Caki2 (cell line): Measurements from ENCODE around the gene DCP2. TPM values are rescaled to one million over a fixed set of nuclear protein-coding genes. Genes with fewer than 3 reads are reported as not detected.

Source experiments
- DNase-seq: peaks from one replicate; pipeline ENCODE4 v3.0.0-alpha.2; 2015; ENCODE audit warnings: low read depth
- in situ Hi-C: cut with HindIII; loops from 2 replicates; pipeline ENCODE4 v1.10.0; 2016; ENCODE audit warnings: low sequenced_read_pairs, low pct_unique_long_range_greater_than_20kb, mixed read lengths
- total RNA-seq: library from RNA; depleted of rRNA; stranded (reverse); fragments of >200 nt; shearing (Covaris generic); gene quantifications from 2 replicates; pipeline ENCODE4 v1.2.3, GENCODE V29; 2014; ENCODE audit warnings: low replicate concordance

The DCP2 gene
- total RNA-seq, 1 experiment from 2014 or later = 24.3 TPM

- in situ Hi-C loops = no loop called here
These were observed 23.9 kb downstream of the DCP2 start for GRCh38 chr5:113000466-113000865.

DNA sequence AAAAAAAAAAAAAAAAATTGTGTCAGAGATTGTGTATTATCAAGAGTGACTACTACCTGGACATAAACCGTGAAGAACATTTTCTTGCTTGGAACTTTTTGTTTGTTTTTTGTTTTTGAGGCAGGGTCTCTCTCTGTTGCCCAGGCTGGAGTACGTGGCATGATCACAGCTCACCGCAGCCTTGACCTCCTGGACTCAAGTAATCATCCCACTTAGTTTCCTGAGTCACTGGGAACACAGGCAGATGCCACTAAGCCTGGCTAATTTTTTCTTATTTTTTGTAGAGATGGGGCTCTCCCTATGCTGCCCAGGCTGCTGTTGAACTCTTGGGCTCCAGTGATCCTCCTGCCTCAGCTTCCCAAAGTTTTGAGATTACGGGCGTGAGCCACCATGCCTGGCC, 25.8 kb downstream of the DCP2 start:
- in situ Hi-C loops = no loop called here
- DNase-seq = no peak

More at GRCh38 chr5:113000466-113000865, 23.9 kb downstream of the DCP2 start:
- no peak for DNase-seq

GRCh38 chr5:113003763-113004162, 27.2 kb downstream of the DCP2 start:
- in situ Hi-C loops = no loop called here
- DNase-seq = no peak

GRCh38 chr5:113005454-113005853, 28.9 kb downstream of the DCP2 start:
- peak; percentile 6 for DNase-seq
- in situ Hi-C loops = no loop called here

- no peak for DNase-seq
- in situ Hi-C loops = no loop called here
These were observed 41.5 kb downstream of the DCP2 start for GRCh38 chr5:113017881-113018635.

DNA sequence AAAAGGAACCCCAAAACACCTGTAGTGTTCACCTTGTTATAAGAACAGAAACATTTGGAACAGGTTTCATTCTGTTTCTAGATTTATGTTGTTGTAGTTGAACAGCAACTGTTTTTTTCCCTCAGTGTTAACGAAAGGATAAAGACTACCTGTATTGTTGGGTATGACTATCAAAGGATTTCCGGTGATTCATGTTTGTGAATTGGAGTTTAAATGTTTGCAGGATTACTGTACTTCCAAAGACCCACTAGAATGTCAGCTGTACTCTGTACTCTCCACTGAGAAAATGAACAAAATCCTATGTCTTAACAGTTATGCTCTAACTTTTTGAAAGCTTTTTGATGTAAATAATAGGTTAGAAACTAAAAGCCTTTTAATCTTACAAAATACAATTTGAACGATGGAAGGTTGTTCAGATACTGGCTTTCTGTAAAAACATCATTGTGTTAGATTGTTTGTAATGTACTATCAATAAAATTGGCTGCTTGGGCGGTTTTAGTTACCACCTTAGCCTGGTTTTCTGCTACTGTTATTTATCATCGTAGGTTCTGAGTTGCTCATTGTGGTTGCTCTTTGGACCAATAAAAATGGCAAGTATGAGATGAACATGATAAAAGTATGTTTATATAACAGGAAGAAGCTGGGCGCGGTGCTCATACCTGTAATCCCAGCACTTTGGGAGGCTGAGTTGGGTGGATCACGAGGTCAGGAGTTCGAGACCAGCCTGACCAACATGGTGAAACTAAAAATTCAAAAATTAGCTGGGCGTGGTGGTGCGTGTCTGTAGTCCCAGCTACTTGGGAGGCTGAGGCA, 44.1 kb downstream of the DCP2 start:
- in situ Hi-C loops = no loop called here

GRCh38 chr5:113022661-113023060, 46.1 kb downstream of the DCP2 start:
- in situ Hi-C loops = no loop called here
- DNase-seq = no peak

More for the DNA sequence above, 44.1 kb downstream of the DCP2 start:
- DNase-seq = no peak

DNA sequence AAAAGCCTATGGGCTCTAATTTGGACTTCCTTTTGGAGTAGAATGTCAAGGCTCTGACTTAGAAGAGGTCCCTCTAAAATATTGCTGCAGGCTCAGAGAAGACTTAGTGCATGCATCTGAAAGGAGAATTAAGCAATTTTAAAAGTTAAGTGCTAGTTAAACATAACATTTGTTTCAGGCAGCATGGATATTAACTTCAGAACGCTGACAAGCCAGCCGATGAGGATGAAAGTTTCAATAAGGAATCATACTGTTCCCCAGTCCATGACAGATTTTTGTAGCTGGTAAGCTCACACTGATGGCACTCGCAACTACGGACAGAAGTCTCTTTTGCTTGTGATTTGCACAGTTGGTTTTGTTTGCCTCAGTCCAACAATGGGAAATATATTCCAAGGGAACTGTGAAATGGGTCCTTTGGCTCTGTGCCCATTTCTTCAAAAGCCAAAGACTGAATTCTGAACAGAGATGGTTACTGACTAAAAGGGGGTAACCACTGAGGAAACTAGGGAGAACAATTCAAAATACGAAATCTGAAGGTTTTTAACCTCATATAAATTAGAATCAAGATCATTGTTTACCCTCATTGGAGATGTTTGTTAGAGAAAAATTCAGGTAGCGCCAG, 47.6 kb downstream of the DCP2 start:
- DNase-seq = no peak
- in situ Hi-C loops = no loop called here

GRCh38 chr5:113025596-113025995, 49.0 kb downstream of the DCP2 start:
- in situ Hi-C loops = no loop called here
- no peak for DNase-seq

- no peak for DNase-seq
- in situ Hi-C loops = no loop called here
These were observed 49.6 kb downstream of the DCP2 start for GRCh38 chr5:113026211-113026610.

DNA sequence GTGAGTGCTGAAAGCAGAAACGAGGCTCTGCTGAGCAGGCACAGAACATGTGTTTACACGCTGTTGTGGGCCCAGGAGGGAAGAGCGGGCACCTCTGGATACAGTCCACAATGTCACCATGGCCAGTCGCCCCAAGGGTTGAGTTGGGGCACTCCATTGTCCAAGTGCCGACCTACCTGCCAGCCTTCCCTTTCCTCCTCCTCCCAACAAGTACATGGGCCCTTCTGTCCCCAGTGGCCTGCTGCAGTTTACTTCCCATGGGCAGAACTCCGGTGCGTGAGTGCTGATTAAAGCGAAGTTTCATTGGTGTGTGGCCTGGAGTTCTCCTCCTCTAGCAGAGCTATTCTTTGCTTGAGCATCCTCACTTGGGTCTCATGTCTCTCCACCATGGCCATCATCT, 50.4 kb downstream of the DCP2 start:
- DNase-seq = no peak
- in situ Hi-C loops = no loop called here

- in situ Hi-C loops = no loop called here
- DNase-seq = no peak
These were observed 50.8 kb downstream of the DCP2 start for GRCh38 chr5:113027431-113027830.

DNA sequence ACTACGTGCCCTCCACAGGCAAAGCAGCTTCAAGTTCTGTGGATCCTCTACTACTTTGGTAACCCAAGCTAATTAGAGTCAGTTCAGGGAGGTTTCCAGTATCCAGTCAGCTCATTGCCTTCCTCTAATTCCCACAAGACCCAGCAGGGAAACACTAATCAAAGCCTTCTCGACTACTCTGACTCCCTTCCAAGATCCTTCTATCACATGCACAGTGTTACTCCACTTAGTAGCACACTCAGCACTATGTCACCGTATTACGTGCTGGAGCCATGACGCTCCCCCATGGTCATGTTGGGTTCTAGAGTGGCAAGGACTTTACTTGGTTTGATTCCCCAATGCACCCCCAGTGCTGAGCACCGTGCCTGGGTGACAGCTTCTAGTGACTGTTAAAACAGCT, 53.0 kb downstream of the DCP2 start:
- DNase-seq = no peak

GRCh38 chr5:113031104-113031503, 54.5 kb downstream of the DCP2 start:
- in situ Hi-C loops = no loop called here
- DNase-seq = no peak

More for the DNA sequence above, 53.0 kb downstream of the DCP2 start:
- in situ Hi-C loops = no loop called here

- in situ Hi-C loops = no loop called here
These were observed 55.0 kb downstream of the DCP2 start for GRCh38 chr5:113031557-113031956.

DNA sequence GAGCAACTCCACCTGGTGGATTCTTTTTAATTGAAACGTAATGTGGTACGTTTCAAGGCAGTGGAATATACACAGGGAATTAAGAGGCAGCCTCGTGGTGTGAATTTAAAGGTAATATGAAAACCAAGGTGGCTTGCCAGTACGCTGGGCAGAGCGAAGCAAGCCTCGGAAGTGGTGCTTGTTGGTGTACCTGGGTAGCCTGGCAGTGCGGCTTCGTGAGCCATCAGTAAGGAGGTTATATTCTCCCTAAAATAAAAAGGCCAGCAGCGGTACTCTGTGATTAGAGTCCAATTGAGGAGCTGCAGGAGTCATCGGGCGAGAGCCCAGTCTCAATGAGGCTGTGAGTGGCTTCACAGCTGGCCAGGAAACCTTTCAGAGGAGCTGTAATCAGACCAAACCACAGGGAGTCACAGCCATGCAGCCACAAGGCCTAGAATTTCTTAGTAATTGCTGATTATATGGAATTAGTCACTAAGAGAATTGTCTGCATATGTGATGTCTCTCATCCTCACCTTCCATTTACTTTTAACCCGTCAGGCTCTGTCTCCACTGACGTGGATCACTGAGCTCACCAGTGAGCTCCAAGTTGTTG, 57.7 kb downstream of the DCP2 start:
- no peak for DNase-seq
- in situ Hi-C loops = no loop called here

More at GRCh38 chr5:113031557-113031956, 55.0 kb downstream of the DCP2 start:
- no peak for DNase-seq

- in situ Hi-C loops = no loop called here
- no peak for DNase-seq
These were observed 58.5 kb downstream of the DCP2 start for GRCh38 chr5:113035096-113035495.

DNA sequence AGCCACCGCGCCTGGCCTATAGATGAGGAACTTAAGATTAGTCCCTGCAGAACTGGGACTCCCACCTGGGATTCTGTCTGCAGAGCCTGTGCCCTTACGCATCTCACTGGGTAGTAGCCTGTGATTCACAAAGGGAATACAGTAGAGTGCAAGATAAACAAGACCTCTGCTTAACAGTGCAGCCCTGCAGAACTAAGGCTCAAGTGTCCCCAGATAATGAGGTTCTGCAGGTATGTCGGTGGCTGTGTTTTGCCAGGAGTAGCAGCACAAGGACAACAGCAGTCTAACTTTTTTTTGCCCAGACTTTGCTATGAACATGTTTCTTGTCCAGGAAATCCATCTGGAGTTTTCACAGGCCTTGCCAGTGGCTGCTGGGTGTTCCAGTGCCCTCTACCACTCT, 59.7 kb downstream of the DCP2 start:
- no peak for DNase-seq
- in situ Hi-C loops = no loop called here

- no peak for DNase-seq
- in situ Hi-C loops = no loop called here
These were observed 60.2 kb downstream of the DCP2 start for GRCh38 chr5:113036826-113037225.
